Naive thymus-derived CD4-positive, alpha-beta T cell (primary cell): ENCODE data around the gene ENTPD5. TPM values are rescaled to one million over a fixed set of nuclear protein-coding genes. Genes with fewer than 3 reads are reported as not detected.
"Not testable (repeated sequence)": the region's sequence is repeated elsewhere in the genome, so short reads cannot be mapped to it uniquely, and the experiment has no call there.

Experiments
- ATAC-seq: fragments of 150-1000 bp; cut with Tn5 transposase; 2 replicates; pipeline ENCODE4 v1.10.0; 2021; ENCODE audit warnings: mild to moderate bottlenecking, moderate library complexity
- CTCF ChIA-PET: fragments of 350-600 bp; sonication (Branson Sonifier 250); formaldehyde crosslinking; loops from one replicate; lab custom pipeline; 2021; ENCODE audit warnings: antibody characterized with exemption; lab: Charles Lee
- POLR2A ChIA-PET: fragments of 350-600 bp; sonication (Branson Sonifier 250); formaldehyde crosslinking; loops from one replicate; lab custom pipeline; 2021; ENCODE audit warnings: antibody characterized with exemption, inconsistent platforms; lab: Charles Lee
- DNase-seq, 9 donors: peaks; one replicate each; pipeline versions ENCODE4 v3.0.0 to v3.0.0-alpha.2; 2020 to 2022; ENCODE audit warnings: mixed read lengths in 1 of 9
- H3K27ac ChIP-seq: one replicate; pipeline ENCODE4 v1.7.0; 2013; ENCODE audit warnings: mild to moderate bottlenecking, low read depth, low read length, moderate library complexity
- H3K27me3 ChIP-seq, 2 donors: one replicate each; pipeline ENCODE4 v1.7.0; 2013; ENCODE audit warnings: low read length in 2 of 2, mild to moderate bottlenecking in 2 of 2, moderate library complexity in 2 of 2; ENCODE audit not compliant: control insufficient read depth in 2 of 2, insufficient read depth in 2 of 2
- H3K36me3 ChIP-seq, 3 experiments: 1 replicate in 2 of 3; 2 replicates in 1 of 3; pipeline ENCODE4 v1.7.0; 2013; ENCODE audit warnings: low read length in 3 of 3, mild to moderate bottlenecking in 3 of 3, moderate library complexity in 1 of 3; ENCODE audit not compliant: insufficient read depth in 3 of 3, control insufficient read depth in 2 of 3
- H3K4me1 ChIP-seq, 2 donors: one replicate each; pipeline ENCODE4 v1.7.0; 2013; ENCODE audit warnings: low read length in 2 of 2, mild to moderate bottlenecking in 2 of 2, moderate library complexity in 1 of 2; ENCODE audit not compliant: control insufficient read depth in 2 of 2, insufficient read depth in 2 of 2
- H3K4me3 ChIP-seq: 2 replicates; pipeline ENCODE4 v1.7.0; 2013; ENCODE audit warnings: mild to moderate bottlenecking, low read length
- H3K9me3 ChIP-seq, 3 experiments: 1 replicate in 2 of 3; 2 replicates in 1 of 3; pipeline ENCODE4 v1.7.0; 2013; ENCODE audit warnings: low read length in 3 of 3; ENCODE audit not compliant: control insufficient read depth in 2 of 3
- H3K27ac Mint-ChIP-seq, 9 donors: one replicate each; pipeline ENCODE4 v1.8.0; 2020 to 2022; ENCODE audit warnings: mixed read lengths in 9 of 9, mild to moderate bottlenecking in 8 of 9, moderate library complexity in 5 of 9, inconsistent platforms in 2 of 9
- H3K27me3 Mint-ChIP-seq, 5 donors: one replicate each; pipeline ENCODE4 v1.8.0; 2021 to 2022; ENCODE audit warnings: mixed read lengths in 5 of 5, mild to moderate bottlenecking in 1 of 5
- H3K36me3 Mint-ChIP-seq, 5 donors: one replicate each; pipeline ENCODE4 v1.8.0; 2020 to 2022; ENCODE audit warnings: mixed read lengths in 5 of 5, mild to moderate bottlenecking in 3 of 5, inconsistent platforms in 1 of 5
- H3K4me1 Mint-ChIP-seq, 7 donors: one replicate each; pipeline ENCODE4 v1.8.0; 2020 to 2022; ENCODE audit warnings: mixed read lengths in 7 of 7, mild to moderate bottlenecking in 3 of 7, inconsistent platforms in 1 of 7
- H3K4me3 Mint-ChIP-seq, 10 donors: one replicate each; pipeline ENCODE4 v1.8.0; 2020 to 2022; ENCODE audit warnings: mild to moderate bottlenecking in 10 of 10, mixed read lengths in 10 of 10, moderate library complexity in 6 of 10, inconsistent platforms in 2 of 10
- H3K9me3 Mint-ChIP-seq, 11 donors: one replicate each; pipeline ENCODE4 v1.8.0; 2020 to 2022; ENCODE audit warnings: mixed read lengths in 11 of 11, mild to moderate bottlenecking in 4 of 11, inconsistent platforms in 1 of 11, moderate library complexity in 1 of 11
- intact Hi-C, 2 donors: fragments of 100-400 bp; cut with micrococcal nuclease; formaldehyde crosslinking; loops; one replicate each; pipeline ENCODE4 v1.15.1; 2023
- polyA plus RNA-seq, 2 donors: library from polyadenylated mRNA; unstranded; fragments of 300-500 nt; fragmentation: Illumina TruSeq; gene quantifications; one replicate each; pipeline ENCODE4 v1.2.3, GENCODE V29; 2021
- total RNA-seq, 6 experiments: library from RNA in 5 of 6; stranded (reverse) in 5 of 6; gene quantifications; 1 replicate in 5 of 6; 2 replicates in 1 of 6; pipeline ENCODE4 v1.2.3 and lab custom pipeline; 2021 to 2026

The ENTPD5 gene
- total and polyA plus RNA-seq, 7 experiments from 2014 or later: 4.2 to 17.1 (median 9.5) TPM

- Histone ChIP-seq H3K36me3 (peaks cover 0 to 38% (median 5%) of the 10 kb centered on the region in 3 experiments), H3K27ac (no peak overlapping the region), H3K9me3 (no peaks in the 10 kb centered on the region), H3K4me1 (no peaks in the 10 kb centered on the region), H3K27me3 (no peaks in the 10 kb centered on the region), H3K4me3 (no peak overlapping the region)
- POLR2A ChIA-PET: no interaction called here
- CTCF ChIA-PET: no interaction called here
- no peak for ATAC-seq
- Mint-ChIP-seq H3K36me3 (peaks cover 0 to 22% (median 9%) of the 10 kb centered on the region in 5 donors), H3K4me3 (no peak overlapping the region), H3K27ac (no peak overlapping the region), H3K27me3 (no peaks in the 10 kb centered on the region), H3K9me3 (no peaks in the 10 kb centered on the region), H3K4me1 (peaks cover 0 to 9% (median 0%) of the 10 kb centered on the region in 7 donors)
- intact Hi-C loops: no loop called here
- DNase-seq: no peak
Measured at GRCh38 chr14:73942180-73942579, 76.9 kb downstream of the ENTPD5 start.

DNA sequence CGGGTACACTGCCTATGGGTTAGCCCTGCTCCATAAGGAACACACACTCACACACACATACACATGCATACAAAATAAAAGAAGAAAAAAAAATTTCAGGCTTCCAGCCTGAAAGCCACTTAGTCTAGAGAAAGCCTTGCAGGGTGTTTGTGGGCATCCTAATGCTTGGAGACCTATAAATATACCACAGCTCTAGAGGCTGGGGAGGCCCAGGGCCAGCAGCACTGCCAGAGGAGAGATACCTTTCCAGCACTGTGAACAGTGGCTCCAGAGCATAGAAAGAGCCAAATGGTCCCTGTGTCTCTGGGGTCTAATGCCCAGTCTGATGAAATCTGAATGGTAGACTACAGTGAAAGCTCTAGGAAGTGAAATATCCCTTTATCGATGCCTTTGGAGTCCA is 82.1 kb downstream of the ENTPD5 start:
- Histone ChIP-seq H3K9me3 (no peaks in the 10 kb centered on the region), H3K27me3 (no peaks in the 10 kb centered on the region), H3K4me1 (no peaks in the 10 kb centered on the region), H3K4me3 (no peak overlapping the region), H3K36me3 (peaks cover 2 to 36% (median 10%) of the 10 kb centered on the region in 3 experiments), H3K27ac (no peak overlapping the region)
- no peak overlapping the region for H3K4me3 Mint-ChIP-seq
- peaks cover 0 to 4% (median under 1%) of the 10 kb centered on the region in 7 donors for H3K4me1 Mint-ChIP-seq
- H3K27me3 Mint-ChIP-seq: no peaks in the 10 kb centered on the region
- H3K27ac Mint-ChIP-seq: peak overlapping the region in 2 of 9 donors; percentile 0 to 49
- ATAC-seq: no peak
- ChIA-PET POLR2A (interaction anchor here (3.5 kb wide), 1 partner anchor 13 kb away, joined by 12 read pairs; the partner anchor contains the start of genes COQ6 and FAM161B), CTCF (no interaction called here)
- intact Hi-C loops: no loop called here
- H3K36me3 Mint-ChIP-seq: peaks cover 0 to 24% (median 0%) of the 10 kb centered on the region in 5 donors
- no peaks in the 10 kb centered on the region for H3K9me3 Mint-ChIP-seq
- DNase-seq: no peak

DNA sequence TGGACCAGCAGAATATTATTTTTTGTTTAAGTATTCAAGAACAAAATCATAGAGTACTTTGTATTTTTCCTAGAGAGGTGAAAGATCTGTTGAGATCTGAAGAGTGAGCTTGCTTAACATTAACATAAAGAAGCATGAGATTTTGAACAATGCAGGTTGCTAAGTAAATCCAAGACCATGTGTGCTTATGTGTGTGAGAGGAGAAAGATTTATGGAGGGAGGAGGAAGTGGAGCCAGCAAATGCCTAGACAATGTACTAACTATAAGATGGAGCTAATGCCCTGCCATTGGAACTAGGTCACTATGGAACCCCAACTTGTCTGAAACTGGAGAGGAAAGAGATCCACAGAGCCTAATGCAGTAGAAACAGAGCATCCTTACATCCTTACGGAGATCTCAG is 82.5 kb downstream of the ENTPD5 start:
- Mint-ChIP-seq H3K9me3 (no peaks in the 10 kb centered on the region), H3K27me3 (no peaks in the 10 kb centered on the region), H3K36me3 (peaks cover 0 to 28% (median 3%) of the 10 kb centered on the region in 5 donors), H3K27ac (peak overlapping the region in 5 of 9 donors; percentile 0 to 50 (median 47)), H3K4me3 (no peak overlapping the region), H3K4me1 (peaks cover 0 to 7% (median 5%) of the 10 kb centered on the region in 7 donors)
- no peak for ATAC-seq
- POLR2A ChIA-PET: interaction anchor here (0.8 to 3.5 kb wide), 2 partner anchors 13 to 22 kb away, joined by 3 to 12 read pairs; partner anchors contain the start of genes COQ6 and FAM161B
- intact Hi-C loops: no loop called here
- no peak overlapping the region for H3K27ac ChIP-seq
- H3K9me3 ChIP-seq: no peaks in the 10 kb centered on the region
- CTCF ChIA-PET: no interaction called here
- H3K4me3 ChIP-seq: no peak overlapping the region
- peaks cover 4 to 38% (median 10%) of the 10 kb centered on the region in 3 experiments for H3K36me3 ChIP-seq
- DNase-seq: no peak
- H3K27me3 ChIP-seq: no peaks in the 10 kb centered on the region
- no peaks in the 10 kb centered on the region for H3K4me1 ChIP-seq

DNA sequence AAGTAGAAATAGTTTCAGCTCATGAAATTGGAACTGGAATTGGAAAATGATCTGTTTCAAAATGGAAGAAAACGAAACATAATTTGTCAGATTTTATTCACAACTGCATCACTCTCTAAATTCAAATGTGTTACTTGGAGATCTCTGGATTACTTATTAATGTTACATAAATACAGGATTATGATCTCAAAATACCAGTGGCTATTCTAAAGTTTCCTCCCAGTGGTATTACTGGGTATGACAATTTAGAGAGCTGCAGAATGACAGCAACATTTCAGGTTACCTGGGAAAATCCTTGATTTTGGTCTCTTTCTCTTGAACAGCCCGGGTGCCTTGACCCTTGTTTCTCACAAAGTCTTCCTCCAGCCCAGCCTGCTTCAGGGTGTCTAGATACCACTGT is 83.4 kb downstream of the ENTPD5 start:
- no peak for ATAC-seq
- H3K27me3 Mint-ChIP-seq: no peaks in the 10 kb centered on the region
- peaks cover 4 to 46% (median 10%) of the 10 kb centered on the region in 3 experiments for H3K36me3 ChIP-seq
- H3K27me3 ChIP-seq: no peaks in the 10 kb centered on the region
- intact Hi-C loops: no loop called here
- peaks cover 0 to 32% (median 9%) of the 10 kb centered on the region in 5 donors for H3K36me3 Mint-ChIP-seq
- H3K4me1 Mint-ChIP-seq: peaks cover 5 to 13% (median 11%) of the 10 kb centered on the region in 7 donors
- no peak for DNase-seq
- no peak overlapping the region for H3K27ac ChIP-seq
- peak overlapping the region in 4 of 9 donors; percentile 43 to 70 (median 50) for H3K27ac Mint-ChIP-seq
- ChIA-PET CTCF (no interaction called here), POLR2A (interaction anchor here (0.6 to 3.5 kb wide), 3 partner anchors 14 to 660 kb away, joined by 3 to 12 read pairs (median 4); partner anchors contain the start of genes COQ6 and FAM161B)
- H3K9me3 ChIP-seq: no peaks in the 10 kb centered on the region
- no peak overlapping the region for H3K4me3 Mint-ChIP-seq
- H3K4me1 ChIP-seq: no peaks in the 10 kb centered on the region
- no peak overlapping the region for H3K4me3 ChIP-seq
- no peaks in the 10 kb centered on the region for H3K9me3 Mint-ChIP-seq

GRCh38 chr14:73924337-73924736 is 94.8 kb downstream of the ENTPD5 start:
- peaks cover 0 to 10% (median 0%) of the 10 kb centered on the region in 7 donors for H3K4me1 Mint-ChIP-seq
- H3K36me3 ChIP-seq: peaks cover 23 to 87% (median 28%) of the 10 kb centered on the region in 3 experiments
- no peak overlapping the region for H3K4me3 ChIP-seq
- no peak overlapping the region for H3K4me3 Mint-ChIP-seq
- H3K27ac Mint-ChIP-seq: peak overlapping the region in 1 of 9 donors; percentile 39
- DNase-seq (no peak), ATAC-seq (no peak)
- no peaks in the 10 kb centered on the region for H3K9me3 ChIP-seq
- no peak overlapping the region for H3K27ac ChIP-seq
- ChIA-PET CTCF (no interaction called here), POLR2A (no interaction called here)
- H3K27me3 ChIP-seq: no peaks in the 10 kb centered on the region
- H3K4me1 ChIP-seq: no peaks in the 10 kb centered on the region
- H3K27me3 Mint-ChIP-seq: no peaks in the 10 kb centered on the region
- H3K36me3 Mint-ChIP-seq: peaks cover 8 to 73% (median 30%) of the 10 kb centered on the region in 5 donors
- intact Hi-C loops: no loop called here
- H3K9me3 Mint-ChIP-seq: peaks cover 0 to 2% (median 0%) of the 10 kb centered on the region in 11 donors

DNA sequence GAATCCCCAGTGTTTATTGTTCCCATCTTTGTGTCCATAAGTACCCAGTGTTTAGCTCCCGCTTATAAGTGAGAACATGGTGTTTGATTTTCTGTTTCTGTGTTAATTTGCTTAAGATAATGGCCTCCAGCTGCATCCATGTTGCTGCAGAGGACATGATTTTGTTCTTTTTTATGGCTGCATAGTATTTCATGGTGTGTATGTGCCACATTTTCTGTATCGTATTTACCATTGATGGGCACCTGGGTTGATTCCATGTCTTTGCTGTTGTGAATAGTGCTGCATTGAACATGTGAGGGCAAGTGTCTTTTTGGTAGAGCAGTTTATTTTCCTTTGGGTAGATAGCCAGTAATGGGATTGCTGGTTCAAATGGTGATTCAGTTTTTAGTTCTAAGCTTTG is 99.6 kb downstream of the ENTPD5 start:
- H3K27ac ChIP-seq, ATAC-seq, H3K9me3 ChIP-seq, H3K9me3 Mint-ChIP-seq, H3K27me3 ChIP-seq, intact Hi-C loops, DNase-seq, H3K4me3 ChIP-seq, H3K4me1 ChIP-seq, H3K4me3 Mint-ChIP-seq, H3K27me3 Mint-ChIP-seq, H3K4me1 Mint-ChIP-seq, POLR2A ChIA-PET, CTCF ChIA-PET: not testable (repeated sequence)
- peaks cover 4 to 45% (median 16%) of the 10 kb centered on the region in 5 donors for H3K36me3 Mint-ChIP-seq
- H3K36me3 ChIP-seq: peaks cover 18 to 65% (median 21%) of the 10 kb centered on the region in 3 experiments
- H3K27ac Mint-ChIP-seq: peak overlapping the region in 2 of 9 donors; percentile 1 to 78

DNA sequence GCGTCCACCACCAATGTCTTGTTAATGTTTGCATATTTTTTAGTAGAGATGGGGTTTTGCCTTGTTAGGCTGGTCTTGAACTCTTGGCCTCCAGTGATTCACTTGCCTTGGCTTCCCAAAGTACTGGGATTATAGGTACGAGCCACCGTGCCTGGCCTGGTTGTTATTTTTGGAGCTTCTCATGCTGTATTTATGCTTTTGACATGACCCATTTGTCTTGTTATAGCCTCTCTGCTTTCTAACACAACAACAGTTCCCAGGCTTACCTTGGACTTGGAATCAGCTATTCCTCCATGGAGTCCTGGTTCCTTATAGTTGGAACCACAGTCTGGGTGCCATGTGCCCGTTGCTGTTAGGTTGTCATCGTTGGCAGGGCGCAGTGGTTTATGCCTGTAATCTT is 102.8 kb downstream of the ENTPD5 start:
- ChIA-PET CTCF (no interaction called here), POLR2A (interaction anchor here (1.0 kb wide), 1 partner anchor 29 kb away, joined by 3 read pairs; no protein-coding TSS in a partner anchor)
- Histone ChIP-seq H3K36me3 (peaks cover 3 to 66% (median 9%) of the 10 kb centered on the region in 3 experiments), H3K27me3 (no peaks in the 10 kb centered on the region), H3K9me3 (peaks cover 0 to 10% (median 0%) of the 10 kb centered on the region in 3 experiments), H3K4me3 (no peak overlapping the region), H3K4me1 (no peaks in the 10 kb centered on the region), H3K27ac (no peak overlapping the region)
- intact Hi-C loops: no loop called here
- Mint-ChIP-seq H3K36me3 (peaks cover 11 to 50% (median 32%) of the 10 kb centered on the region in 5 donors), H3K27me3 (no peaks in the 10 kb centered on the region), H3K4me1 (peaks cover 0 to 8% (median 4%) of the 10 kb centered on the region in 7 donors), H3K27ac (peak overlapping the region in 2 of 9 donors; percentile 11 to 63), H3K4me3 (no peak overlapping the region), H3K9me3 (peaks cover 0 to 23% (median 0%) of the 10 kb centered on the region in 11 donors)
- DNase-seq (no peak), ATAC-seq (no peak)
